DMS114 treated with DMSO at 0.1 percent for 48 hours (cell line): ENCODE results near the gene CEP63.

Experiments
- DNase-seq: peaks from one replicate; lab custom pipeline; 2025; ENCODE audit not compliant: unreplicated experiment; lab: John Stamatoyannopoulos, UW

The CEP63 gene

DNA sequence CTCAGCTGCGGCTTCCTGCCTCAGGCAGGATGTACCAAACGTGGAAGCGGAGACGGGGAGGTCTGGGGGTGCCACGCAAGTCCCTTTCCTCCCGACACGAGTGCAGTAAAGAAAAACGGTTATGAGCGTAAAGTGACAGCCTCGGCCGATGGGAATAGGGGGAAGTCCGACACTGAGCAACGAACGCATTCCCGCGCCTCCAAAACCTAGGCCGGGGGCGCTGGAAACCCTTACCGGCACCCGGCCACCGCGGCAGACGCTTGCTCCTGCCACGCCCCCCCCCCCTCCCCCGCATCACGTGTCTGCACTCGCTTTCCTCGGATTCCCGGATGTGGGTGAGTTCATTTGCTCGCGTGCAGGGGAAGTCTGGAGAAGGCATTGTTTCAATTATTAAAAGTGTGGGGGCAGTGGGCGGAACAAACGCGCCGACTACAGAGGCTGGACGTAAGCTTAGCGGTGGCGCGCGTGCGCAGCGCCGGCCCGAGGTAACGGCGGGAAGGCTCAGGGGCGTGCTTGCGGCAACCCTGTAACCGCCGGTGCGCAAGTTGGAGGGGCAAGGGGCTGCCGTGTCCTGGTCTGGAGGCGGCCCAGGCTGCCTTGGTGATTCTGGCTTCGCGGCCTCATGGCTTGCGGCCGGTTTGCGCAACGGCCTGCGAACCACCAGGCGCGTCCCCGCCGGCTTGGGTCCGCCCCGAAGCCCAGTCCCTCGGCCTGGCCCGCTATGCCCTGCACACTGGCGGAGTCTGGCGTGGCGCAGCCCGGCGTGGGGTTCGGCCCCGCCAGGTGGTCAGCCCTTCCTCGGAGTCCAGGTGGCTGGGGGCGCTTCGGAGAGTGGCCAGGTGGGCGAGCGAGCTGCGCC lies at the start of gene CEP63, which contains the start of gene ANAPC13:
CEP63 (plus strand) TSS at position 340 of the 859 bp plus-strand sequence. CDS start 9,264 bp downstream, outside the sequence.
ANAPC13 (minus strand) TSS at position 268 of the 859 bp plus-strand sequence. CDS start 3,081 bp downstream, outside the sequence.
- DNase-seq, result peak; percentile 92

DNA sequence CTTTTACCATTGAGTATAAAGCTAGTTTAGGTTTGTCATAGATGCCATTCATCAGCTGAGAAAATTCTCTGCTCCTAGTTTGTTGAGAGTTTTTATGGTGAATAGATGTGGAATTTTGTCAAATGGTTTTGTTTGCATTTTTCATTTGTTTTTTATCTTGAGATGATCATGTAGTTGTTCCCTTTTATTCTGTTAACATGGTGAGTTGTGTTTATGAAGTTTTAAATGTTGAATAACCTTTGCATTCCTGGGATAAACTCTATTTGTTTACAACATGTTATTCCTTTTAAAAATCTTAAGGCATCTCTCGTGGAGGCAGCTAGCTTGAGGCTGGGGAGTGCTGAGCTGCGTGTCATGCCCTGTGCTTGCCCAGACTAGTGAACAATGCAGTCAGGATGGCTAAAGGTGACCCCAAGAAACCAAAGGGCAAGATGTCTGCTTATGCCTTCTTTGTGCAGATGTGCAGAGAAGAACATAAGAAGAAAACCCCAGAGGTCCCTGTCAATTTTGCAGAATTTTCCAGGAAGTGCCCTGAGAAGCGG lies 48.6 kb upstream of the CEP63 start:
- no peak for DNase-seq

GRCh38 chr3:134441321-134441720 lies 44.5 kb upstream of the CEP63 start:
- no peak for DNase-seq

GRCh38 chr3:134441821-134442220 lies 44.0 kb upstream of the CEP63 start:
- DNase-seq, result no peak

DNA sequence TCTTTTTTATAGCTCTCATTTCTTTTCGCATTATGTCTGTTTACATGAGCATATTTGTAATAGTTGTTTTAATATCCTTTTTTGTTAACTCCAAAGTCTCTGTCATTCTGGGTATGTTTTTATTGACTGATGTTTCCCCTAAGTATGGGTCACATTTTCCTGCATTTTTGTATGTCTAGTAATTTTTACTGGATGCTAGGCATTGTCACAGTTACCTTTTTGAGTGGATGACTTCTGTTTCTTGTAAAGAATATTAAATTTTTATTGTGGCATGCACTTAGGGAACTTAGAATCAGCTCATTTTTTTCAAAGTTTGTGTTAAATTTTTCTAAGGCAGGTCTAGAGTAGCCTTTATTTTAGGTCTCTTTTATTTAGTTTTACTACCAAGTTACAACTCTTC lies 40.8 kb upstream of the CEP63 start:
- DNase-seq, result no peak

- no peak for DNase-seq
Observed at GRCh38 chr3:134445636-134446035, 40.2 kb upstream of the CEP63 start.

DNA sequence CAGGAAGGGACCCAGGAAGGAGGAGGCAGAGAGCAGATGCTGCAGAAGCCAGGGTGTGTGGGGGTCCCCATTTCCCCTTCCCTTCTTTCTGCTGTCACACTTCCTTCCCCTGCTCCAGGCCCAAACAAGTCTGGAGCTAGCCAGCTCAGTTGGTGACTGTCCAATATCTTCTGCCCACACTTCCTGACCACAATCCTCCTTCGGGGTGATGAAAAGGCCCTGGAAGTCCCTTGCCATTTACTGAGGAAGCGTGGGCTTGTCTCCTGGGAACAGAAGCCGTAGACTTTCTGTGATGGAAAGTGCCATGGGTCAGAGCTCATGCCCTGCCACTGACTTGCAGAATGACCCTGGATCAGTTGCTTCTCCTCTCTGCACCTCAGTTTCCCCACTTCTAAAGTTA lies 39.1 kb upstream of the CEP63 start:
- no peak for DNase-seq

- DNase-seq, result no peak
Observed at GRCh38 chr3:134447351-134447750, 38.5 kb upstream of the CEP63 start.

GRCh38 chr3:134448664-134449063 lies 37.2 kb upstream of the CEP63 start:
- DNase-seq, result no peak

GRCh38 chr3:134449277-134449676 lies 36.6 kb upstream of the CEP63 start:
- no peak for DNase-seq

DNA sequence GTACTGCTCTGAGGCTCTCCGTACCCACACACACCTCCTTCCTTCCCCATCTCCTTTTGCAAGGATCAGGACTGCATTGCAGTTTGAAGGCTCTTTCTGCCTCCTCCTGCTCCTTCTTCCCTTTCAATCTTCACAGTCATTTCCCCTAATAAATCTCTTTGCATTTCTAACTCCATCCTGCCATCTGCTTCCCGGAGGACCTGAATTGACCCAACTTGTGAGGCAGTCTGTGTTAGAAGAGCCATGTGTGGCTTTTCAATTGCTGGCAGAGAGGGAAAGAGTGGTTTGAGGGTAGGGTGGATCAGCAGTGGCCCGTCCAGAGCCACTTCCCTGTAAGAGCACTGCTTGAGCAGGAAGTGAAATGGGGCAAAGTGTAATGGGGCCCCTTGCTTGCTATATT lies 35.9 kb upstream of the CEP63 start:
- DNase-seq, result no peak

DNA sequence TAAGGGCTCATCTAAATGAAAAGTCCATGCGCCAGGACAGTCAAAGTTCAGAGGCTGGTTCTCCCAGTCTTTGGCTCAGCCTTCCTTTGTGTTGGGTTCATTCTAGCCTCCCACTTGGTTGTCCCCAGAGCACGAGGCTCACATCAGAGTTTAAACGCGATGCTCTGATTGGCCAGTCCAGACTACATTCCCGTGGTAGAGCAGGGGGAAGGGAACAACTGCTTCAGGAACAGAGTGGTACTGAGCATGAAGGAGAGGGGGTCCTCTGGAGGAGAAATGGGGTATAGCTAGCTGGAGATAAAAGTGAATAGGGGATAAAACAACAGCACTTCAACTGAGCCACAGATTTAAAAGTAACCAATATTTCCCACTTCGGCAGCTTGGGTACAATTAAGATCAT lies 32.2 kb upstream of the CEP63 start:
- DNase-seq, result no peak

GRCh38 chr3:134457376-134458074 lies 28.3 kb upstream of the CEP63 start:
- no peak for DNase-seq

DNA sequence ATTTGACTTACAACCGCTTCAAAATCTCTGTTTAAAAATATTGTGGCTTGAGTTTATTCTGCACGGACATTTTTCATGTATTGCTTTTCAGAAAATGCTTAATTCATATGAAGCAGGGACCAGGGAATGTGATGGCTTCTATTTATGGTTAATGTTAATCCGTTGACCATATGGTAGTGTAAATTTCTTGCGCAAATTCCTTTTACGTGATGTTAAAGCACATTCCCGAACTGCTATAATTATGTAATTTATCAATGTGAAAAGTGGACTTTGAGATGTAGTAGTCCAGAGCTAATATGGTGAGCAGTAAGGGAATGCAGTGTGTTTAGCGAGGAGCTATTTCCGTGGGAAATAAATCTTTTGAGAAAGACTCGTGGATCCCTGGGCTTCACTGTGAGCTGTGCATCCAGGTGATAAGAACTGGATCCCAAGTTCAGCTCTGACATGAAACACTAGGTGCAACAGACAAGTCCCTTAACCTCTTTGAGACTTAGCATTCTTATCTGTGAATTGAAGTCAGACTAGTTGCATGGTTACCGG lies 27.4 kb upstream of the CEP63 start:
- no peak for DNase-seq

GRCh38 chr3:134459562-134459961 lies 26.3 kb upstream of the CEP63 start:
- no peak for DNase-seq

DNA sequence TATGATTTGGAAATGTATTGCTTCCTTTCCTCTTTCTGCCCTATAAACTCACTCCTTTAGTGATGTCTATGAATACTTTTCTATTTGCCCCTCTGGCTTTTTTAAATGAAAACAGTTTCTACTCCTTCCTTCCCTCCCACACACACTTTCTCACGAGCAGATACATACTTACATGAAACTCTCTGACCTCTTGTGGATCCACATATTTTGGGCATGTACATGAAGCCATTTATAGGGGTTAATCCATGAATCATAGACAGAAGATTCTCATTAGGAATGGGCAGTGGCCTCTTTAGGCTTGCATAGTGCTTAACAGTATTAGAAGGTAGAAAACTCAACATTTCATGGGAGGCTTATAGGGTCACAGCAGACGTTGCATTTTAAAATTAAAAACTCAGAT lies 24.9 kb upstream of the CEP63 start:
- DNase-seq, result no peak

GRCh38 chr3:134462331-134462941 lies 23.4 kb upstream of the CEP63 start:
- no peak for DNase-seq

DNA sequence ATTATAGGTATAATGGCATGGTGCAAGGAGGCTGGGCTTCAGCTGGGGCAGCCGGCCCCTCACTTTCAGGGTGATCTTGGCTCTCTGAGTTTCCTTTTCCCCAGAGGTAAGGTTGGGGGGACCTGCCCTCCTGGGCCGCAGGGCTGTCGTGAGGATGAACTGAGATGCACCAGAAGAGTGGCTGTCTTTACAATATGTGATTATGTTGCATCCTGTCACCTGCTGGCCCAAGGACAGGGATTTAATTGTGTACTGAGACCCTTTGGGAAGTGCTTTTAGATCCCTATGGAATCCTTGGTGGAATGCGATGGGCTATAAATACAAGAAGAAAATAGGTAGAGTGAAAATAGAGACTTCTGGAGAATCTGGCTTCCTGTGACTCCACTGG lies 22.2 kb upstream of the CEP63 start:
- DNase-seq, result no peak

DNA sequence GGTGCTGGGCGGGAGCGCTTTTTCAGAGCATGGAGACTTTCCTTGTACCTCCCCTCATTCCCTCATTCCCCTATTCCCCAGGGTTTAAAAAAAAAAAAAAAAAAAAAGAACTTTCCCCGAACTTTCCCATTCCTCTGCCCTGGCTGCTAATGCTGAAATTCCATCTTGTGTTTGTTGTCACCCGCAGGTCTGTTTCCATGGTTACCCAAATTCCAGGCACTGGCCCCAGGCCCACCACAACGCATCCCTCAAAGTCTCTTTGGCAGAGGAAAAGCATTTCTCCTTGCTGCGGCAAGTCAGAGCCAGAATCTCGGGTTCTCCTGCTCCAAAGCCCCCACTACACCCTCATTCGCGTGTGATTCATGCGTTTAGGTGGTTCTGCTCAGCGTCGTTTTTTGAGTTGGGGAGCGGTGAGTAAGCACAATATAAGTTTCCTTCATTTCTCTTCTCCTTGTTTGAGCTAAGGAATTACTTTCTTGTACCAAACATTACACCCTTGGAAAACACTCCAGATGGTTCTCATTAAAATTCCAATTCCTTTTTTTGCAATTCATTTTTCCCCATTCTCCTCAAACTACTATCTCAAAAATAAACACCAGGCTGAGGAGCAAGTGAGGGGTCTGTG lies 21.7 kb upstream of the CEP63 start:
- DNase-seq, result no peak

DNA sequence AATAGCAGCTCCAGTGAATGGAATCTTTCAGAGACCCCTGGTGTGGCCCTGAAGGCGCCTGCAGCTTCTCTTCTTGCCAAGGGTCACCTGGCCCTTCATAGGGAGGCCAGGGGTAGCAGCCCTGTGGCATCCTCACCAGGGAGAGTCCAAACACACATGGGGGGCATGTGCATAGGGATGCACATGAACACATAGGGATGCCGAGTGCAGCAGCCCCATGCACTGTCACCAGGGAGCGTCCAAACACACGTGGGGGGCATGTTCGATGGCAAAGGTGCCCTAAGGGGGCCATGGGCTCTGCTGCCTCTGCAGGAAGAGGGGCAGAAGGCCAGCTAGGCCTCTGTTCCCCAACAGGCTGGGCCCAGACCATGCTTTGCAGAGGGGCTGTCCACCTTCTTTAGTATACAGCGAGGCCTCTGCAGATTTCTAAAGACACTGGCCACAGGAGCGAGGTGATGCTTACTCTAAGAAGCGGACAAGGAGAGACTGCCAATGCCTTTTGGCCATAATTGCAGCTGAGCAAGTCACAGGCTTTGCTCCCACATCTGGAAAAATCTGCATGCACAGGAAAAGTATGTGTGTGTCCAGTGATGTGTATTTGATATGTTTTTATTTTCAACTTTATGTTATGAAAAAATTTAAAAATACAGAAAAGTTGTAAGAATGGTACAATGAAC lies 21.0 kb upstream of the CEP63 start:
- DNase-seq, result no peak
